ENCODE data around the gene B4GALT1. TPM values are rescaled to one million over a fixed set of nuclear protein-coding genes. Genes with fewer than 3 reads are reported as not detected.
"Not testable (repeated sequence)": the region's sequence is repeated elsewhere in the genome, so short reads cannot be mapped to it uniquely, and the experiment has no call there.

The B4GALT1 gene
- total RNA-seq, 1 experiment from 2014 or later: 38.5 TPM

DNA sequence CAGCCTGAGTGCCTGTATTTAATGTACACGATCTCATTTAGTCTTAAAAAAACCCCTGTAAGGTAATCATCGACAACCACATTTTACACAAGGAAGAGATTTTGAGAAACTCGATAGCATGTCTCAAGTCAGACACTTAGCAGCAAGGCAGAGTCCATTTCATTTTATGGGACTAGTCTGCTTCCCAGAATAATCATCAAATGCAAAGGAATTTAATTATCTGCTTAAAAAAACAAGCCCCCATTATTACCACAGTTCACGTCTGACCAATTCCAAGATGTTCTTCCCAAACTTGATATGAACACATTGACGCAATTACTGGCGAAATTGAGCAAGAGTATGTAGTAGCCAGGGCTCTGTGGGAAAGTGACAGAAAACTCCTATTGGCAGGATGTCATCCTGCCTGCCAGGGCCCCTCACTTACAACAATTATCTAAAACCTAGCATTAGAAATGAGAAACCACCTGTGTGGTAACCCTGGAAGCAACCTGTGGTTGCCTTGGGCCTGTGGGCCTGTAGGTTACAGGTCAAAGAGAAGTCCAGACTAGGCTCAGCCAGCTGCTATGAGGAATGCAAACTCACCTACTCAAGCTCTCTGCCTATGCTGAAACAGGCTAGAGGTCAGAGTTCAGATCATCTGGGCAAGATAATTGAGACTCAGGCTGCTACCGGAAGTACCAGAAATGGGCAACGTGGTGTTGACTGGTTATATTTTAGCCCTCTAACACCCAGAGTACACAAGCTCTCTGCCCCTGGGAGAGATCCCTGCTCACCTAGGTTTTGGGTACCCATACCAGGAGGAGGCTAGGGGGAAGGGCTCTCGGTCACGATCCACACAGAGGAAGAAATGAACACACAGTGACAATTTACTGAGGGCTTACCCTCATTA lies 1.6 kb downstream of the B4GALT1 start:
- DNase-seq (ENCODE audit: low read depth): peak; percentile 61
- in situ Hi-C loops (cut with HindIII; ENCODE audit: low pct_unique_long_range_greater_than_20kb, low sequenced_read_pairs): no loop called here

DNA sequence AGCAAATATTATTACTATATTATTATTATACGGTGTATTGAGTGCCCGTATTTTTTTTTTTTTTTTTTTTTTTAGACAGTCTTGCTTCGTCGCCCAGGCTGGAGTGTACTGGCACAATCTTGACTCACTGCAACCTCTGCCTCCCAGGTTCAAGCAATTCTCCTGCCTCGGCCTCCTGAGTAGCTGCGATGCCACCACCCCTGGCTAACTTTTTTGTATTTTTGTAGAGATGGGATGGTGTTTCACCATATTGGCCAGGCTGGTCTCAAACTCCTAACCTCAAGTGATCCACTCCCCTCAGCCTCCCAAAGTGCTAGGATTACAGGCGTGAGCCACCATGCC lies 2.2 kb downstream of the B4GALT1 start:
- in situ Hi-C loops (cut with HindIII; ENCODE audit: low pct_unique_long_range_greater_than_20kb, low sequenced_read_pairs); DNase-seq (ENCODE audit: low read depth): not testable (repeated sequence)

DNA sequence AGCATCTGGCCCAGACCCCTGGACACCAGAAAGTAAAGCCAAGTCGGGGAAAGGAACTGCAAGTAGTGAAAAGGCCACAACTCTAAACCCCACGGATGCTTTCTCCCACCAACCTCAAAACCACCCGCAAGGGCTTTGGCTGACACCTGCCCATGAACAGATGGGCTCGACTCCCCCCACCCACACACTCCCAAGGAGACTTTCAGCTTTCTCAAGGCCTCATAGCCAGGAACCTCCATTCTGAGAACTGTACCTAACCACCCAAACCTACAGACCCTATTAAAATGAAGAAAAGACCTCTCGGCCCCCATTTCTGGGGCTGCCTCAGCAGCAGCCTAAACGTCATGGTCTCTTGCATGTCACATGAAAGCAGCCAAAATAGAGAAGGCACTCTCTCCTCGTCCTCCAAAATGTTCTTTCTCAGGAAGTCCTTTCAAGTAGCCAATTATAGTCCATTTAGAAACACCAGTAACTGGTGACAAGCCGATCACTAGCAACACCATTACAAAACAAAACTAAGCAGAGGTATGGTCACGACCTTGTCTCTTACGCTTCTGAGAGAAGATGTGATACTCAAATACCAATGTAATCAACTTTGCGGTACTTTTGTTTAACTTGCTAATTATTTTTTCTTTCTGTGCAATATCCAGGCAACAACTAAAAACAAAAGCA lies 2.9 kb downstream of the B4GALT1 start:
- in situ Hi-C loops (cut with HindIII; ENCODE audit: low pct_unique_long_range_greater_than_20kb, low sequenced_read_pairs): no loop called here
- no peak for DNase-seq (ENCODE audit: low read depth)

DNA sequence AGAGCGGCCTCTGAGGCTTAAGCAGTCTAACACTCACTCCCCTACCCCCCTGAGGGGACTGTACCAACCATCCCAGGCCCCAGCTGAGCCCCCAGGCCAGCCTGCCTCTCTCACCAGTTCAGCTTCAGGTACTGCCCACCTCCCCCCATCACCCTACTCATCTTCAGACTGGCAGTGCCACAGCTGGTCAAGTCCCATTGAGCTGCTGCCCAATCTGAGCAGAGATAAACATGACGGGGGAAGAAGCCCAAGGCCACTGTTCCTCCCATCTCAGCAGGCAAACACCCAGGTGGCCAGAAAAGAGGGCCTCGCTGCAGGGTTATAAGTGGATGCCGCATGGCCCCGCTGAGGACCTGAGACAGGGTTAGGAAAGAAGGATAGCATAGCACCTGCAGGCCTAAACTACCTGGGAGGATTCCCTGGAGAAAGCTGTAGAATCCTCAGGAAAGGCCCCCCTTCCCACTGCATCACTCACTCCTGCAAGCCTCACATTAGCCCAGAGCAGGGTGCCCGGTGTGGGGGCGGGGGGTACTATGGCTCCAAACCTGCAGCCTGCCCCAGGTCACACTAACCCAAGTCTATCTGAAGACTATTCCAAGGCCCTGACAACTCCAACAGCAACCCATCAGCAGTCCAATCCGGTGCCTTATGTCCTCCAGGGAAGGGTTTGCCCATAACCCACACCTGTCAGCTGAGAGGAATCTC lies 3.6 kb downstream of the B4GALT1 start:
- no peak for DNase-seq (ENCODE audit: low read depth)
- in situ Hi-C loops (cut with HindIII; ENCODE audit: low pct_unique_long_range_greater_than_20kb, low sequenced_read_pairs): no loop called here

DNA sequence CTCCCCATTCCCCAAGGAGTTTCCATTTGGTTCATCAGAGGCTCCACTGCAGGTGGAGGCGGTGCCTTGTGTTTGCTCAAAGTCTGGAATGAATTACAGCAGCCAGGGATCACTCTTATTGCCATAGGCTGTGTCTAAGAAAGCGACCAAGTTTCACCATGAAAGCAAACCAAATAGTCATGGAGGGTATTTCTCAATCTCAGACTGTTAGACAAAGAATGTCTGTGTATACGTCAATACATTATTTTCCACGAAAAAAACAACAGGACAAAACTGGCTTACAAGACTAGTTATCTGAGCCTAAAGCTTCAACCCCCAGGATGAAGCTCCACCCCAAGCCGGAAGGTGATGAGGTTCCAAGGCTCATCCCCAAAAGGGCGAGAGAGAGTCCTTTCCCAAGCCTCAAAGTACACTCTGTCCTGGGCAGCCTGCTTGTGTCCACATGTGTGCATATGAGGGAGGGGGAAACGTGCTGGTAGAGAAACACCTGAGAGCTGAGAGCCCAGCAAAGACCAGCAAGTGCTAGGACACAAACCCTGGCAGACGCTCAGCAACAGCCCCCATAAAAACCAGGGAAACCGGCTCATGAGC lies 4.3 kb downstream of the B4GALT1 start:
- in situ Hi-C loops (cut with HindIII; ENCODE audit: low pct_unique_long_range_greater_than_20kb, low sequenced_read_pairs): no loop called here
- no peak for DNase-seq (ENCODE audit: low read depth)

DNA sequence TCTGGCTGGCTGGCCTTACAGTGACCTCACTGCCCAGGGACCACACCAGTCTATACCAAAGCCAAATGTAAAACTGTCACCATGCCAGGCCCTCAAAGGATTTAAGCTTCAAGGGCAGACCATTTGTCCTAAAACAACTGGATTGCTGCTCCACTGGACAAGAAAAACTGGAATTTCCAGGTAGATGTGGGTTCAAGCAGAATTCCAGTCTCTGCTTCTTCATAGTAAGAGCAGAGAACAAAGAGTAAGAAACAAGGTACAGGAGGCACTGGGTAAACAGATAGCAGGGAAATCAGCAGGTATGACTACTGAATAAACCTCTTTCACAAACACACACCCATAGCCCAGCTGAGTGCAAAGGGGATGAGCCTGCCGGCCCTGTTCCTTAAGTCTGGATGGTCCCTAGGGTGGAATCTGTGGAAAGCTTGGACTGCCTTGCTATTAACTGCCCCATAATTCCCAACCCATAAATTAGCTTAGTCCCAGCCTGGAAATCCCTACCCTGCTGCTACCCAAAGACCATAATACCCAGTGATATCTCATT lies 5.5 kb downstream of the B4GALT1 start:
- DNase-seq (ENCODE audit: low read depth): no peak
- in situ Hi-C loops (cut with HindIII; ENCODE audit: low pct_unique_long_range_greater_than_20kb, low sequenced_read_pairs): no loop called here

DNA sequence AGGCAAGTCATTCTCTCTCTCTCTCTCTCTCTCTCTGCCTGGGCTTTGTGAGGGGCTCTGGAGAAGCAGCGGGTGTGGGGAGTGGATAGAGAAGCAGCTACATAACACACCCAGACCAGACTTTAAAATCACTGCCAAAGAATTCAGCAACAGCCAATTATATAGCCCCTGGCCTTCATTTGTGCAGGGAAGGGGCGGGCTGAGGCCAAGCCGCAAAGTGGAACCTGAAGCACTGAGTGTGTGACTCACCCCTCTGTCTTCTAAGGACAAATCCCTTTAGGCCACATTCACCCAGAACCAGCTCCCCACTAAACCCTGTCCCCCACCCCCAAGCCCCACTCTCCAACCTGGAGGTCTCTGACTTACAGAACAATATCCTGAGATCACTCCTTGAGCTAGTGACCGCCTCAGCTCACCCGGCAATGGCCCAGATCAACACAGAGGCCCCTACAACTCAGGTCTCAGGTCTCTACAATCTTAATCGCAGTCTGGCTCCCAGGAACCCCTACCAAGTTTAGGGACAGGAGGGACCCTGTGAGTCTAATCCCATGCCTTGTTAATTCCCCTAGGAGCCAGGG lies 6.0 kb downstream of the B4GALT1 start:
- peak; percentile 86 for DNase-seq (ENCODE audit: low read depth)
- in situ Hi-C loops (cut with HindIII; ENCODE audit: low pct_unique_long_range_greater_than_20kb, low sequenced_read_pairs): no loop called here

DNA sequence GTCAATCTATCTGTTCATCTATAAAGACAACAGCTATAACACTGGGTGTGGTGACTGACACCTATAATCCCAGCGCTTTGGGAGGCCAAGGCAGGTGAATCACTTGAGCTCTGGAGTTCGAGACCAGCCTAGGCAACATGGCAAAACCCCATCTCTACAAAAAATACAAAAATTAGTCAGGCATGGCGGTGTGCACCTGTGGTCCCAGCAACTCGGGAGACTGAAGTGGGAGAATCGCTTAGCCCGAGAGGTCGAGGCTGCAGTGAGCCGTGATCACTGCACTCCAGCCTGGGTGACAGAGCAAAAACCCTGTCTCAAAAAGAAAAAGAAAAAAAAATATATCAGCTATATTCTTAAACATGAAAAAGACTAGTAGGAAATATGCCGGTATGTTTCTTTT lies 6.7 kb downstream of the B4GALT1 start:
- in situ Hi-C loops (cut with HindIII; ENCODE audit: low pct_unique_long_range_greater_than_20kb, low sequenced_read_pairs): not testable (repeated sequence)

DNA sequence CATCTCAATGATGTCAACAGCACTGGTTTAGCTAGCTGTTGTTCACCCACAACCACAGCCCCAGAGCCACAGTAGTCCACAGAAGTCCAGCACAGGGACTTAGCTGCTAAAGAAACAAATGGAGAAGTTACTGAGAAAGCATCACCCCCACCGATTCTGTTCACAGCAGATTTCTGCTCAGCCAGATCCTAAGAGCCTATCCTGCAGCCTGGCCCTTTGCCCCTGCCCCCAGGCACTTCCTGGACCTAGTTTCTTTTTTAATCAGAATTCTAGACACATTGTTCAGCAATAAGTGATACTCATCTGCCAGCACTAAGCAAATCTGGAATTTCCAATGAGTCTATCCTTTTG lies 7.4 kb downstream of the B4GALT1 start:
- in situ Hi-C loops (cut with HindIII; ENCODE audit: low pct_unique_long_range_greater_than_20kb, low sequenced_read_pairs): no loop called here

More for the DNA sequence above, 6.7 kb downstream of the B4GALT1 start:
- DNase-seq (ENCODE audit: low read depth): not testable (repeated sequence)

DNA sequence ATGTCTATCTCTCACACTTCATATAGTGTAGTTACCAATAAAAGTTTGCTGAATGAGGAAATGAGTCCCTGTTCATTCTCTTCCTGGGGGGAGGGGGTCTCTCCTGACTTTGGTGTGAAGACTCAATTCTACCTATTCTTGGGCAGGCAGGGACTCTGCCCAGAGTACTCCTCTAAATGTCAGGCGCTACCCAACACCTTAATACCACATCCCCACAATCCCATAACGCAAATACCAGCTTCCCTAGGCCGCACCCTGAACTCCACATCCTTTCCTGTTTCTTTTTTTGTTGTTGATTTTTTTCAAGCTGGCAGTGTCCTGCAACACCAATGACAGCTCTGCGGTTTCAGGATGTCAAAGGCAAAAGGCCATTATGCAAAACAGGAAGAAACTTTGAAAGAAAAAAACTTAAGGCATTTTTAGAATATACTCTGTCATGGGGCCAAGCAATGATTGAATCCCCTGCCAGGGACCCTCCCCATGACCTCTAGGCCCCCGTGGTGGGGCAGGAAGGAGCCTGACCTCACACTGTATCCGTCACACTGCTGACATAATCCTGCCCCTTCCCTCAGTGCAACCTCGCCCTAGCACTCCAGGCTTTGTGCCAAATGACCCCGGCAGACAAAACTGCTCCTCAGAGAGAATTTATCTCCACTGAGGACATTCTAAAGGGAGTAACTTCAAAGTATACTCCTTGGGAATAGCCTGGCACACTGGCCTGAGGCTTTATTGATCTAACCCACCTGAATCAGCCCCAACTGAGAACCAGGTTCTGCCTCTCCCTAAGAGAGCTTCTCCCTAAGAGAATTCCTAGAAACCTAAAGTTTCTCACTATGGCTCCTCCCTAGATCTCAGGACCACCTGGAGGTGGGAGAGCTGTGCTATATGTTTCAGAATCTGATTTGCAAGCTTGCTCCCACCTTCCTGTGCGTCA lies 8.0 kb downstream of the B4GALT1 start:
- peak; percentile 76 for DNase-seq (ENCODE audit: low read depth)
- in situ Hi-C loops (cut with HindIII; ENCODE audit: low pct_unique_long_range_greater_than_20kb, low sequenced_read_pairs): no loop called here

More for the DNA sequence above, 7.4 kb downstream of the B4GALT1 start:
- no peak for DNase-seq (ENCODE audit: low read depth)

DNA sequence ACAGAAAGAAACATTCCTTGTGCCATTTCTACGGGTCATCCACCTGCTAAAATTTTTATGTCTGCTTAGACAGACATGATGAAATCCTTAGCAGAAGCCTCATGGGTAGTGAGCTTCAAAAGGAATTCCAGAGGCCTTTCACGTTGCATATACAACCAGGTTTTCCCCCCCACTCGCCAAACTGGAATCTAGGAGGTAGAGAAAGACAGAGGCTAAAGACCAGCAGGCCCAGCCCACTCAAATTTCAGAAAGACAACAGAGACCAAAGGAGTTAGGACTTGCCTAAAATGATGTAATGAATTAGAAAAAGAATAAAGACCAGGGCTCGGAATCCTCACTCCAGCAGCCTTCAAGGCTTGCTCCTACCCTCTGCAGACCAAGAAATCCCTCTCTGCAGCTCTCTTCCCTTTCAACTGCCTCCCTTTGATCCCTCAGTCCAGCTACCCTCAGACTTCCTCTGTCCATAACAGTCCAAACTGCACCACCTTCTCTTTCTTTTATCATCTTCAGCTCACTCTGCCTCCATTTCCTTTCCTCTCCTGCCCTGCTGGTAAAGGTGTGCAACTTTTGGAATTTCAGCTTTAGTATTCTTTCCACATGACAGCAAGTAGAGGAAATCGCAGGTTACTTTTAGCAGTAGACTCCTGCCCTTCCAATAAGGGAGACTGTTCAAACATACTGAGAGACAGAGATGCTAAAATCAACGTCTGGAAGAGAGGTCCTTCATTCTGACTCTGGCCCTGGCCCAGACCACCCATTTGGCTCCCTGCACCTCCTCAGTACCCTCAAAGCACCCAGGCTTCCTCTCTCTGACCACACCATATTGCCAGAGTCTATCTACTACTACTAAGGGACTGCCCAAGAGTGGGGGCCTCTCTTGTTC lies 8.9 kb downstream of the B4GALT1 start:
- in situ Hi-C loops (cut with HindIII; ENCODE audit: low pct_unique_long_range_greater_than_20kb, low sequenced_read_pairs): no loop called here
- no peak for DNase-seq (ENCODE audit: low read depth)

DNA sequence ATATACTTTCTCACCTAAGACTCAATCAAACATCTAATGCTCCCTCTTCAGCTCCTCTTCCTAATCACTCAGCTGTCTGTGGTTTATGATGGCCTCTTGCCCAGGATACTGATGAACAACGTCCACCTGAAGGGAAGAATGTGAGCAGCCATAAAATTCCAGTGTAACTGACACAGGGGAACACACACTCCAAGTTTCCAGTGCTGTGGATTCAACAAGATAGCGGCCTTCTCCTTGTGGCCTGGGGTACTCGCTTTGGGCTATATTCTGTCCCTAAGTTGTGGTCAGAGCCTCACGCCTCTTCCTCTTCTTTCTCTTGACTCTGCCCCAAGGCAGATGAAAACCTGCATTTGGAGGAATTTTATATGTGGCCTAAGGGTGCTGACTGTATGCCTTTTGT lies 11.7 kb downstream of the B4GALT1 start:
- no peak for DNase-seq (ENCODE audit: low read depth)
- in situ Hi-C loops (cut with HindIII; ENCODE audit: low pct_unique_long_range_greater_than_20kb, low sequenced_read_pairs): no loop called here

DNA sequence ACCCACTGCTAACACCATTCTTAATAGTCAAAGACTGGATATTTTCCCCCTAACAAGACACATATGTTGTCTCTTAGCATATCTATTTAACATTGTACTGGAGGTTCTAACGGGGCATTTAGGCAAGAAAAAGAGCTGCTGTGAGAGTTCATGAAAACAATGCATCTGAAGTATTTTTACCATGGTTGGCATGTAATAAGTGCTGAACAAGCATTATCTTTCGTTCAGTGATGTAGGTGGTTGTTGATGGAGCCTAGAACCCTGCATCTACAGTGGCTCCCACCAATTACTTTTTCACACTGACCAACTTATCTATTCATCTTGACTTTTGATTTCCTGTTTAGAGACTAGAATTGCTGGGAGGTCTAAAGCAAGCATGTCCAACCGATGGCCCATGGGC lies 12.8 kb downstream of the B4GALT1 start:
- in situ Hi-C loops (cut with HindIII; ENCODE audit: low pct_unique_long_range_greater_than_20kb, low sequenced_read_pairs): no loop called here
- no peak for DNase-seq (ENCODE audit: low read depth)

DNA sequence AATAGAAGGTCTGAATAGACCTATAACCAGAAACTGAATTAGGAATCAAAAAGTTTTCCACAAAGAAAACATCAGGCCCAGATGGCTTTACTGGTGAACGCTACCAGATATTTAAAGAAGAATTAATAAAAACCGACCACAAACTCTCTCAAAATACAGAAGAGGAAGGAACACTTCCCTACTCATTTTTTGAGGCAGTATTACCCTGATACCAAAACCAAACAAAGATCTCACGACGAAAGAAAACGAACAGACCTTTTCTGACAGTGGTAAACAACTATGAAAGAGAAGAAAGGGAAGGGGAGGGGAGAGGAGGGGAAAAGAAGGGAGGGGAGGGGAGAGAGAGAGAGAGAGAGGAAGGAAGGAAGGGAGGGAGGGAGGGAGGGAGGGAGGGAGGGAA lies 13.5 kb downstream of the B4GALT1 start:
- in situ Hi-C loops (cut with HindIII; ENCODE audit: low pct_unique_long_range_greater_than_20kb, low sequenced_read_pairs): no loop called here

DNA sequence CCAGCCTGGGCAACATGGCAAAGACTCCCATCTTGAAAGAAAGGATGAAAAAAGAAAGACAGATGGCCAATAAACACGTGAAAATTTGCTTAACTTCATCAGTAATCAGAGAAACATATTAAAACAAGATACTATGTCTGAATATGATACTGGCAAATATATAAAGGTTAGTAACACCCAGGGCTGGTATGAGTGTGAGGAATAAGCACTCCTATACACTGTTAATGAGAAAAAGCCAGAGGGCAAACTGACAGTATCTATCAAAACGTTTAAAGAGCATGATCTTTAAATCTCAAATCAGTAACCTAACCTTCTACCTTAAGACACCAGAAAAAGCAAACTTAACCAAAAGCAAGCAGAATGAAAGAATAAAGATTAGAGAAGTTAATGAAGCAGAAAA lies 14.1 kb downstream of the B4GALT1 start:
- in situ Hi-C loops (cut with HindIII; ENCODE audit: low pct_unique_long_range_greater_than_20kb, low sequenced_read_pairs): no loop called here

More for the DNA sequence above, 13.5 kb downstream of the B4GALT1 start:
- DNase-seq (ENCODE audit: low read depth): no peak

DNA sequence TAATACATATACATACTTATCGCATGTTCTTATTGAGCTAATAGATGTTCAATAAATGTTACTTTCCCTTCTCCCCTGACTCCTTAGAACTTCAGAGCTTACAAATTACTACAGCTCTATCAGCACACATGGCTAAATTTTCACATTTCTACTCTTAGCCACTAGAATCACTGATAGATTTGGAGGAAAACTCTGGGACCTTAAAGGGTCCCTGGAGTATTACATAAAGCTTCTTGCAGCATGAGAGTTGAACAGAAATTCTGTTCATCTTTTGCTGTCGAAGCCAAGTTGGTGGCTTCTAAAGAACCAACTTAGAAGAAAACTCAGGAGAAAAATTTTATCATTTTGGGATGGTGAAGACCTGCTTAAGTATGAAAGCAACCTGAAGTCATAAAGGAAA lies 15.5 kb downstream of the B4GALT1 start:
- in situ Hi-C loops (cut with HindIII; ENCODE audit: low pct_unique_long_range_greater_than_20kb, low sequenced_read_pairs): no loop called here
- DNase-seq (ENCODE audit: low read depth): no peak

More for the DNA sequence above, 14.1 kb downstream of the B4GALT1 start:
- no peak for DNase-seq (ENCODE audit: low read depth)

All from Caki2 (cell line).